HG02571 (cell line): ENCODE data around the gene KIF11.

Source experiments
- ATAC-seq: cut with Tn5 transposase; IDR thresholded peaks from one replicate; pipeline ENCODE4 v1.9.1; 2021; ENCODE audit warnings: mild to moderate bottlenecking, moderate library complexity; ENCODE audit not compliant: unreplicated experiment

Gene KIF11

DNA sequence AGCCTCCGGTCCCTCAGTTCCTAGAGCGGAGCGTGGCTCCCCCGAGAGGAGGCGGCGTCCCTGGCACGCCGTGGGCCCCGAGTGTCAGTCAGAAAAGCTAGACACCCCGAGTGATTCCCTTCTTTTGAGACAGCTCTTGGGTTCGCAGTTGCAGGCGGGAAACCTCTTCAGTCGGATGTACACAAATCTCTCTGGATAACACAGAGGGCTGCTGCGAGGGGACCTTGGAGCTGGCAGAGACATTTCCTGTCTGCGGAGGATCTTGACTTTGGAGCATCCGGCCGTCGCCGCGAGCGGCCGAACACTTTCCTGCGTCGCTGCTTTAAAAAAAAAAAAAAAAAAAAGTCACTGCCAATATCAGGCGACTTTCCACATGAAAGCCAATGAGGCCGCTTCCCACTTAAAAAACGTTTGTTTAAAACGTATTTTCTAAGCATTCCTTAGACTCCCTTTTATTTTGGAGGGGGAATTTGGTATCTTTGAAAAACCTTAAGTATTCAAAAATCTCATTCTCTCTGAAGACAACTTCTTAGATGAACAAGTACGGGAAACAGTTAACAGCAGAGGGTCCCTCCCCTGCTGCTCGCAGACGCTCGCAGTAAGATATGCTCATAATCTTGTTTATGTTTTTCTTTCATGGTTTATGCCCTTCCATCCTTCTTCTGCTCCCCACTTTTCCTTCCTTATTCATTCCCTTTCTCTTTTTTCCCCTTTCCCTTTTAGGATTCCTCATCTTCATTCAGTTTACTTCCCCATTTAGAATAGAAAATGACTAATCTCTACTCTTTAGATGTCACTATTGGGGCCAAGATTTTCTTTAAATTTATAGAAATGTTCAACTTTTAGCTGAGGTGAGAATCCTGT is 106.8 kb downstream of the KIF11 start:
- ATAC-seq, result no peak

DNA sequence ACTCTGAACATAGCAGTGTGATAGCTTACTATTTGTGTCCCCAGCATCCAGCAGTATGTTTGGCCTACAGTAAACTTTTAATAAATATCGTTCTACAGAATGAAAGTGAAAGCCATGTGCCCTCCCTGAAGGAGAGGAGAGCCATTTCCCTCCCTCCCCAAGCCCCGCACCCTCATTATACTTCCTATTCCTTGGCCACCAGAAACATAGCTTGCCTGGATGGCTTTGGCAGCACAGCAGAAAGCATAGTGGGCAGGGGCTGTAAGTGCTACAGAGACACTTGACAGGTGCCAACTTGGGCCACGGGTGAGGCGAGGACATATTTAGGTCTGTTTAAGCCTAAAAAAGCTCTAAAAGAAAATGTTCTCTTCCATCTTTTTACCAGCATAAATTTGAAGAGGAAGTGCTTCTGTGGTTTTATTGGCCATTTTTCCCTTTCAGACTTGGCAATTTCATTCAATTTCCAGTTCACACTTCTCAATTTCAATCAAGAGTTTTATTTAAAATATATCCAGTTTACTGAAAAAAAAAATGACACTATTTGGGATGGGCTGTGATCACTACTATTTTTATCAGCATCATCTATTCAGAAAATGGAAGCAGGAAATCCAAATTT is 109.5 kb downstream of the KIF11 start:
- no peak for ATAC-seq
